HG03045 (cell line): ENCODE results near the gene PKMYT1.
A peak's percentile ranks its signal among the peaks of the same experiment; 100 is the strongest.
"Not testable (repeated sequence)": the region's sequence is repeated elsewhere in the genome, so short reads cannot be mapped to it uniquely, and the experiment has no call there.

ENCODE experiments used
- ATAC-seq: cut with Tn5 transposase; IDR thresholded peaks from one replicate; pipeline ENCODE4 v1.9.1; 2021; ENCODE audit warnings: mild to moderate bottlenecking, moderate library complexity; ENCODE audit not compliant: unreplicated experiment

Gene PKMYT1

DNA sequence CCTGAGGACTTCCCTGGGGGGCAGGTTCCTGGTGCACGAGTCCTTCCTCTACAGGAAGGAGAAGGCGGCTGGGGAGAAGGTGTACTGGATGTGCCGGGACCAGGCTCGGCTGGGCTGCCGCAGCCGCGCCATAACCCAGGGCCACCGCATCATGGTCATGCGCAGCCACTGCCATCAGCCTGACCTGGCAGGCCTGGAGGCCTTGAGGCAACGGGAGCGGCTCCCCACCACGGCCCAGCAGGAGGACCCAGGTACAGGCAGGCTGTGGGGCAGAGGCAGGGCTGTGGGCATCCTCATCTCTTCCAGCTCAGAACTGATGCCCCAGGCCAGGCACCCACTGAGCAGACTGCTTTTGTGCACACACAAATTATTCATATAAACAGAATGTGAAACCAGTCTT is 42.0 kb downstream of the PKMYT1 start:
- no peak for ATAC-seq

DNA sequence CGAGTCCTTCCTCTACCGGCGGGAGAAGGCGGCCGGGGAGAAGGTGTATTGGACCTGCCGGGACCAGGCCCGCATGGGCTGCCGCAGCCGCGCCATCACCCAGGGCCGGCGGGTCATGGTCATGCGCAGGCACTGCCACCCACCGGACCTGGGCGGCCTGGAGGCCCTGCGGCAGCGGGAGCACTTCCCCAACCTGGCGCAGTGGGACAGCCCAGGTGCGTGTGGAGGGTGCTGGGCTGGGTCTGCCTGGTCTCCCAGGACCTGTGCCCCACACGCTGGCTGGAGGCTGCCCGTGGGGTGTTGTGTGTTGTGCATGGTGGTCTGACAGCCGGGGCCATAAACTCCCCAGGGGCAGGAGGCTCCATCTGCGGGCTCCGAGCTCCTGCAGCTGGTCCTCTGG is 43.1 kb downstream of the PKMYT1 start:
- no peak for ATAC-seq

DNA sequence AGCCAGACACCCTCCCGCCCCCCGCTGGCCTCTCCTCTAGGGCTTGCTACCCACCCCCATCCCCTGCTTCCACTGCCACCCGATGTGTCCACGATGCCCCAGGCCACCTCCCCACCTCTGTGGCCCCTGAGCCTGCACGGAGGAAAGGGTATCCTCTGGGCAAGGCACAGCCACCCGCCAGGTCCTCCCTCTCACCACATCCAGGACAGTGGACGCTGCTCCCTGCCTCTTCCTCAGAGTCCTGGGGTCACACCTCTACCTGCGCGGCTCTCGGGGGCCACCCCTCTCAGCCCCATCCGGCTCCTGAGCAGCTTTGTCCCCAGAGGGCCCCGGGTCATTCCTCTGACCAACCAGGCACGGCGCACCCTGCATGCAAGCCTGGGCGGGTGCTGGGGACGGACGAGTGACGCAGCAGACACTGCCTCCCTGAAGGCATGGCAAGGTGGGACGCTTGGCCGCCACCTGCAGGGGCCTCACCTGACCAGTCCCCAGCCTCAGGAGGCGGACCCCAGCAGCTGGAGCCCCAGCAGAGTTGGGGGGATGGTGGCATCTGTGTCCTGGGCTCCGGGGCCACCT is 43.7 kb downstream of the PKMYT1 start:
- ATAC-seq = no peak

DNA sequence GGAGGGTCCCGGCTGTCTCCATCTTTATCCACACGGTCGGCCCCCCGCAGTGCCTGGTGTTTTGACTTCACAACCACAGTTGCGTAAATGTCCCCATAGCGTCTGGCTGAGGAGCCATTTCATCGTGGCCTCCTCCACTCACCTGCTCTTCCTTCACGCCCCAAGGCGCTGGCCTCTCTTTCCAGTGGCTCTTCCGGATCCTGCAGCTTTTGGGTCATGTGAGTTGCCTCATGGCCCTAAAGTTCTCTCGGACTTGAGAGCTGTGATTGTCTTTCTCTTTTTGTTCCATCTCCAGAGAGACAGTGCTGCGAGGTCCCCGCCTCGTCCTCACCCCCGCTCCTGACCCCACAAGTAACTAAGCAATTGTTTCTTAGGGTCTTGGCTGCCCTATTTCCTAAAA is 45.8 kb downstream of the PKMYT1 start:
- no peak for ATAC-seq

DNA sequence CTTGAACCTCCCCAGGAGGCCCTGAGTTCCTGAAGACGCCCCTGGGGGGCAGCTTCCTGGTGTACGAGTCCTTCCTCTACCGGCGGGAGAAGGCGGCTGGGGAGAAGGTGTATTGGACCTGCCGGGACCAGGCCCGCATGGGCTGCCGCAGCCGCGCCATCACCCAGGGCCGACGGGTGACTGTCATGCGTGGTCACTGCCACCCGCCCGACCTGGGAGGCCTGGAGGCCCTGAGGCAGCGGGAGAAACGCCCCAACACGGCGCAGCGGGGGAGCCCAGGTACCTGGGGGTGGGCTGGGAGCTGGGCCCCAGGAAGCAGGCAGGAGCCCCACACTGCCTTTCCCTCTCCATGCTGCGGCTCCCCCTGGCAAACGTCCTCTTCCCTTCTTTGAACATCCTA is 46.5 kb downstream of the PKMYT1 start:
- ATAC-seq = no peak

DNA sequence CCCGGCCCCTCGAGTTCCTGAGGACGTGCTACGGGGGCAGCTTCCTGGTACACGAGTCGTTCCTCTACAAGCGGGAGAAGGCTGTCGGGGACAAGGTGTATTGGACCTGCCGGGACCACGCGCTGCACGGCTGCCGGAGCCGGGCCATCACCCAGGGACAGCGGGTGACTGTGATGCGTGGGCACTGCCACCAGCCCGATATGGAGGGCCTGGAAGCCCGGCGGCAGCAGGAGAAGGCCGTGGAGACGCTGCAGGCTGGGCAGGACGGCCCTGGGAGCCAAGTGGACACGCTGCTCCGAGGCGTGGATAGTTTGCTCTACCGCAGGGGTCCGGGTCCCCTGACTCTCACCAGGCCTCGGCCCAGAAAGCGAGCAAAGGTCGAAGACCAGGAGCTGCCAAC is 47.1 kb downstream of the PKMYT1 start:
- no peak for ATAC-seq

DNA sequence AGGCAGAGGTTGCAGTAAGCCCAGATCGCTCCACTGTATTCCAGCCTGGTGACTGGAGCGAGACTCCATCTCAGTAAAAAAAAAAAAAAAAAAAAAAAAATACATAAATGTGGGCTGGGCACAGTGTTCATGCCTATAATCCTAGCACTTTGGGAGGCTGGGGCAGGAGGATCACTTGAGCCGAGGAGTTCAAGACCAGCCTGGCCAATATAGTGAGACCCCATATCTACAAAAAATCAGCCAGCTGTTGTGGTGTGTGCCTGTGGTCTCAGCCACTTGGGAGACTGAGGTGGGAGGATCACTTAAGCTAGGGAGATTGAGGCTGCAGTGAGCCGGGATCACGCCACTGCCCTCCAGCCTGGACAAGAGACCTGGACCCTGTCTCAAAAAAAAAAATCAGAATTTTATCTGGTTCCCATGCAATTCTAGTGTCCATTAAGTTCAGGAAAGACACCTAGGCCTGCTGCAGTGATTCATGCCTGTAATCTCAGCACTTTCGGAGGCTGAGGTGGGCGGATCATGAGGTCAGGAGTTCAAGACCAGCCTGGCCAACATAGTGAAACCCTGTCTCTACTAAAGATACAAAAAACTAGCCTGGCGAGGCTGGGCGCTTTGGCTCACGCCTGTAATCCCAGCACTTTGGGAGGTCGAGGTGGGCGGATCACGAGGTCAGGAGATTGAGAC is 48.9 kb downstream of the PKMYT1 start:
- ATAC-seq = not testable (repeated sequence)

DNA sequence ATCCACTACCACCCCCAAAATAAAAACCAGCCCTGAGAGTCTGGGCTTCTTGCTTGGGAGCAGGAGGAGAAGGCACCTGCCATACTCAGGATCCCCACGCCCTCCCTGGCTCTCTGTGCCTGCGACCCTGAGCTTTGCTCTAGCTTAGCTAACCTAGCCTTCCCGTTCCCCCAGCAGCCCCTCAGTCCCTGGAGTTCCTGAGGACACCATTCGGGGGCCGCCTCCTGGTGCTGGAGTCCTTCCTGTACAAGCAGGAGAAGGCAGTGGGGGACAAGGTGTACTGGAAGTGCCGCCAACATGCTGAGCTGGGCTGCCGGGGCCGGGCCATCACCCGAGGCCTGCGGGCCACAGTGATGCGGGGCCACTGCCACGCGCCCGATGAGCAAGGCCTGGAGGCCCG is 50.0 kb downstream of the PKMYT1 start:
- no peak for ATAC-seq

DNA sequence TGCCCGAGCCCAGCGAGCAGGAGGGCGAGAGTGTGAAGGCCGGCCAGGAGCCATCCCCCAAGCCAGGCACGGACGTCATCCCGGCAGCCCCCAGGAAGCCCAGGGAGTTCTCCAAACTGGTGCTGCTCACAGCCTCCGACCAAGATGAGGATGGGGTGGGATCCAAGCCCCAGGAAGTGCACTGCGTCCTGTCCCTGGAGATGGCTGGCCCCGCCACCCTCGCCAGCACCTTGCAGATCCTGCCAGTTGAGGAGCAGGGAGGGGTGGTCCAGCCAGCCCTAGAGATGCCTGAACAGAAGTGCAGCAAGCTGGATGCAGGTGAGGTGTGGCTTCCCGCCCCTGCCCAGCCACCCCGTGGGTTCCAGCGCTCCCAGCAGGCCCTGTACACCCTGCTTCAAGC is 50.6 kb downstream of the PKMYT1 start:
- ATAC-seq = no peak

DNA sequence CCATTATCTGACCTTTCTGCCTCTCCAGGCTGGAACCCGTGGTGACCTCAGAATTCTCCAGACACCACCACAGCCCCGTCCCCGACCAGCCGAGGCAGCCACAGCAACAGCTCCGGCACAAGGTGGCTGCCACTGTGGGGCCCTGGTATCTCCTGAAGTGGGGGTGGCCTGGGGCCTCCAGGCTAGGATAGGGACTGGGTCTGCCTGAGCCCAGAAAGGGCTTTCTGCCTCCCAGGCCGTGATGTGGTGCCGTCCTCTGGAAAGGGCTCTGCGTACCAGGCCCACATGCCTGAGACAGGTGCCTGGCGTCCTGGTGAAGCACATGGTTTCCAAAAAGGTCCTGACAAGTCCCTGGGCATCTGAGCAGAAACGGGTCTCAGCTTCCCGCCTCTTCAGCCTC is 51.5 kb downstream of the PKMYT1 start:
- no peak for ATAC-seq

DNA sequence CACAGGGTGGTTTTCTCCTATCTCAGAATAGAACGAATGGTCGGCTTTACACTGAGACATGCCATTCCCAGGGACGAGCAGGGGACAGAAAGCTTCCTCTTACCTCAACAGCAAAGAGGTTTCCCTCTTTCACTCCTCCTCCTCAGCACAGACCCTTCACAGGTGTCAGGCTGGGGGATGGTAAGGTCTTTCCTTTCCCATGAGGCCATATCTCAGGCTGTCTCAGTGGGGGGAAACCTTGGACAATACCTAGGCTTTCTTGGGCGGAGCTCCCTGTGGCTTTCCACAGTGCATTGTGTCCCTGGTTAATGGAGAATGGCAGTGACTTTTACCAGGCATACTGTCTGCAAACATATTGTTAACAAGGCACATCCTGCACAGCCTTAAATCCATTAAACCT is 52.1 kb downstream of the PKMYT1 start:
- not testable (repeated sequence) for ATAC-seq

DNA sequence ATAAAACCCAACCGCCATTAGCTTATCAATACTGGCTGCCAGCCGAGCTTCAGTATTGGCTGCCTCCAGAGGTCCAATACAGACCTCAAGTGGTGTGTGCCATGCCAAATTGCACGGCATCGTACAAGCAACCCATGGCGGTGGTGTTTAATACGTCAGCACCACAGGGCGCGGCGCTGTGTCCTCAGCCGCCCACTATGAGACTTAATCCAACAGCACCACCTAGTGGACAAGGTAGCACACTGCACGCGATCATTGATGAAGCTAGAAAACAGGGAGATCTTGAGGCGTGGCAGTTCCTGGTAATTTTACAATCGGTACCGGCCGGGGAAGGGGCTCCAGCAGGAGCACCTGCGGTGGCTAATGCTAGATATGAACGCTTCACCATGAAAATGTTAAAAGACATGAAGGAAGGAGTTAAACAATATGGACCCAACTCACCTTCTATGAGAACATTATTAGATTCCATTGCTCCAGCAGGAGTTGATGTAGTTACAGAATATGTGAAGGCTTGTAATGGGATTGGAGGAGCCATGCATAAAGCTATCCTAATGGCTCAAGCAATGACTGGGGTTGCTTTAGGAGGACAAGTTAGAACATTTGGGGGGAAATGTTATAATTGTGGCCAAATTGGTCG is 53.1 kb downstream of the PKMYT1 start:
- peak; percentile 69 for ATAC-seq

DNA sequence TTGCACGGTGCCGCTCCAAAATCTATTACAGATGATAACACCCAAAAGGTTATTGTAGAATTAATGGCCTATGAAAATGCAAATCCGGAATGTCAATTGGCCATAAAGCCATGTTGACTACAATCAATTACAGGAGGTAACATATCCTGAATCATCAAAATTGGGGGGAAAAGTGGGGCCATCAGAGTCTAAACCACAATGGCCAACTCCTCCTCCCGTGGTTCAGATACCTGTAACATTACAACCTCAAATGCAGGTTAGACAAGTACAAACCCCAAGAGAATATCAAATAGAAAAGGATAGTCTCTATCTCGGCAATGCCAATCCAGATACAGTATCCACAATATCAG is 53.6 kb downstream of the PKMYT1 start:
- ATAC-seq = no peak

DNA sequence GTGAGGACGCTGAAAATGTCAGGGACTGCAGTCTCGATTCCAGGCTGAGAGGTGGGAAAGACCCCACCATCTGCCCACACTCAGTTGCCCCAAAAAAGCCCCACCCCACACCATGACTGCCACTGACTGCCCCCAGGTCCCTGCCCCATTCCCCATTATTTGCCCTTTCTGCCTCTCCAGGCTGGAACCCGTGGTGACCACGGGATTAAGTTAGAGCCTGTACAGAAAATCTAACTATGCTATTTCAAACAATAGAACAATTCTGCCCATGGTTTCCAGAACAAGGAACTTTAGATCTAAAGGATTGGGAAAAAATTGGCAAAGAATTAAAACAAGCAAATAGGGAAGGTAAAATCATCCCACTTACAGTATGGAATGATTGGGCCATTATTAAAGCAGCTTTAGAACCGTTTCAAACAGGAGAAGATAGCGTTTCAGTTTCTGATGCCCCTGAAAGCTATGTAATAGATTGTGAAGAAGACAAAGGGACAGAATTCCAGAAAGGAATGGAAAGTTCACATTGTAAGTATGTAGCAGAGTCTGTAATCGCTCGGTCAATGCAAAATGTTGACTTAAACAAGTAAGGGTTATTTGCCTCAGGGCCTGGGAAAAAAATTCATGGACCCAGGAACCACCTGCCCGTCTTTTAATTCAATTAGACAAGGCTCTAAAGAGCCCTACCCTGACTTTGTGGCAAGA is 54.1 kb downstream of the PKMYT1 start:
- no peak for ATAC-seq

DNA sequence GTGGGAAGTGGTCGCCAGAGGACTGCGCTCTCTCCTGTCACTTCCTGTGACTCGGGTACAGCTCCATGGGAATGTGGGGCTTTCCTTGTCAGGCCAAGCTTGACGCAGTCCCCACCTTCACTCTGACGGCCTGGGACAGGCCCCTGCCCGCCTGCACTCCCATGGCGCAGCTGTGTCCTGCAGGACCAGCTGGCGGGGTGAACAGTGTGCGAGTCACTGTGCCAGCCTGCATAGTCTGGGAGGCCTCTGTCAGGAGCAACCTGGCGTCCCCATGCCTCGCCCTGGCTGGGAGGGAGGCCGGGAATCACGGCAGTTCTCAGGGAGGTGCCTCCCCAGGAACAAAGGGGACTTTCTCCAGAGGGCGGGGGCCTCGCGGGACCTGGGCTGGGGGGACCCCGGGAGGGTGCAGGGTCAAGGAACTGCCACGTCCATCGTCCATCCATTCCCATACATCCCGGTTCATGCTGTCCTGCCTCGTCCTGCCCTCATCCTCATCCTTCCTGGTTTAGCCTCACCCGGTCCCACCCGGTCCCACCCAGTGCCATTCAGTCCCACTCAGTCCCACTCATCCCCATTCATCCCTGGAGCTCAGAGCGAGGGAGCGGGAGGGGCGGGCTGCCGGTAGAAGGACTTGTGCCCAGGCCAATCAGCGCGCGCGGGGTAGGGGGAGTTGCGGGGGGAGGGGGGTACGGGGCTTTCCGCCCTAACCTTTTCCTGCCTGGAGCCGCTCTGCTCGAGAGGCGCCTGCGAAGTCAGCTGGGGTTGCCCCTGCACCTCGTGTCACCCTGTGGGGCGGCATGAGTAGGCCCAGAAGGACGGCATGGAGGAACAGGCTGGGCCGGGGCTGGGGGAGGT is 55.1 kb downstream of the PKMYT1 start:
- no peak for ATAC-seq

DNA sequence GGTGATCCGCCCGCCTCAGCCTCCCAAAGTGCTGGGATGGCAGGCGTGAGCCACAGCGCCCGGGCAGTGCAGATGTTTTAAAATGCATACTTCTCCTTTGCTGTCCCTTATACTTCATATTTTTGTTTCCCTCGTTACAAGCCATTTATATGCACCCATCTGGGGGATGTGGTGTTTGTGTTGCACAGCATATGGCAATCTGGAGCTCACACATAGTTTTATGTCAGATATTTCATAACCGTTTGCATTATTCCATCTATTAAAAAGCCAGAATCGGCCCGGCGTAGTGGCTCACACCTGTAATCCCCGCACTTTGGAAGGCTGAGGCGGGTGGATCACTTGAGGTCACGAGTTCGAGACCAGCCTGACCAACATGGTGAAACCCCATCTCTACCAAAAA is 56.8 kb downstream of the PKMYT1 start:
- no peak for ATAC-seq
